SU-DHL-6 (cell line): ENCODE data around the gene TMEM232.

Experiments used
- CTCF ChIP-seq: fragments of 200-600 bp; sonication (generic); IDR thresholded peaks from one replicate; pipeline ENCODE4 v1.5.1; 2017; ENCODE audit warnings: antibody characterized with exemption, mild to moderate bottlenecking, low read length, moderate library complexity; ENCODE audit not compliant: insufficient read depth, poor library complexity, severe bottlenecking
- EZH2phosphoT487 ChIP-seq: fragments of 200-600 bp; sonication (generic), shearing (Covaris generic); conservative IDR thresholded peaks from 2 replicates; pipeline ENCODE4 v1.6.1; 2018; ENCODE audit warnings: mild to moderate bottlenecking, antibody characterized with exemption, low read length, moderate library complexity, mixed read lengths

- no peak for TF ChIP-seq CTCF
- TF ChIP-seq EZH2phosphoT487 = no peak
These were observed 250.3 kb downstream of the TMEM232 start for GRCh38 chr5:110476164-110476563.
